Measurements from ENCODE around the gene INTU. TPM values are rescaled to one million over a fixed set of nuclear protein-coding genes. Genes with fewer than 3 reads are reported as not detected.

INTU gene
- total and polyA plus RNA-seq, 9 of the 15 experiments (the other 6 are each of a cell fraction or from before 2014, with no cell fraction given) = 1.5 to 8.9 (median 3.9) TPM

DNA sequence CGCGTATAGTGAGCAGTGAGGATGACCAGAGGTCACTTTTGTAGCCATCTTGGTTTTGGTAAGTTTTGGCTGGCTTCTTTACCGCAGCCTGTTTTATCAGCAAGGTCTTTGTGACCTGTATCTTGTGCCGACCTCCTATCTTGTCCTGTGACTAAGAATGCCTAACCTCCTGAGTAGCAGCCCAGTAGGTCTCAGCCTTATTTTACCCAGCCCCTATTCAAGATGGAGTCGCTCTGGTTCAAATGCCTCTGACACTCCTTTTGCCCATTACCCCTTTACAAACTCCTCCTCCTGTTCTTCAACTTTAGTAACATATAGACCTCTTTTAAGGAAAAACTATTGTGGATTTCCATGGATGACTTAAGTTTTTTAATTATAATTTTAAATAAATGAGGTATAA is 2.6 kb upstream of the INTU start (continued):
- peak; percentile 86 for TF ChIP-seq ZNF239 (CRISPR knock-in tag; IDR thresholded peaks at IDR 0.05)
- TF ChIP-seq ZNF57 (CRISPR knock-in tag; IDR thresholded peaks at IDR 0.05) = no peak
- TF ChIP-seq DPF2 (IDR thresholded peaks at IDR 0.05) = no peak
- peak; percentile 93 for TF ChIP-seq HIVEP1 (CRISPR knock-in tag; IDR thresholded peaks at IDR 0.05)
- TF ChIP-seq TARDBP (IDR thresholded peaks at IDR 0.05) = no peak
- TF ChIP-seq, protein P1, sequence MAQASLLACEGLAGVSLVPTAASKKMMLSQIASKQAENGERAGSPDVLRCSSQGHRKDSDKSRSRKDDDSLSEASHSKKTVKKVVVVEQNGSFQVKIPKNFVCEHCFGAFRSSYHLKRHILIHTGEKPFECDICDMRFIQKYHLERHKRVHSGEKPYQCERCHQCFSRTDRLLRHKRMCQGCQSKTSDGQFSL (CRISPR knock-in tag; IDR thresholded peaks at IDR 0.05) = no peak
- TF ChIP-seq, protein P1 (tag; IDR thresholded peaks at IDR 0.05) = peak in 1 of 2 experiments; percentile 98; a peak in 2 of 4 replicates
- TF ChIP-seq, protein P2, sequence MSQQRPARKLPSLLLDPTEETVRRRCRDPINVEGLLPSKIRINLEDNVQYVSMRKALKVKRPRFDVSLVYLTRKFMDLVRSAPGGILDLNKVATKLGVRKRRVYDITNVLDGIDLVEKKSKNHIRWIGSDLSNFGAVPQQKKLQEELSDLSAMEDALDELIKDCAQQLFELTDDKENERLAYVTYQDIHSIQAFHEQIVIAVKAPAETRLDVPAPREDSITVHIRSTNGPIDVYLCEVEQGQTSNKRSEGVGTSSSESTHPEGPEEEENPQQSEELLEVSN (IDR thresholded peaks at IDR 0.05; ENCODE audit: borderline replicate concordance in 1 of 2, extremely low read depth in 1 of 2, insufficient read depth in 1 of 2, insufficient read length in 1 of 2, low read depth in 1 of 2, low read length in 1 of 2, poor library complexity in 1 of 2, severe bottlenecking in 1 of 2) = no peak
- TF ChIP-seq, protein P3, sequence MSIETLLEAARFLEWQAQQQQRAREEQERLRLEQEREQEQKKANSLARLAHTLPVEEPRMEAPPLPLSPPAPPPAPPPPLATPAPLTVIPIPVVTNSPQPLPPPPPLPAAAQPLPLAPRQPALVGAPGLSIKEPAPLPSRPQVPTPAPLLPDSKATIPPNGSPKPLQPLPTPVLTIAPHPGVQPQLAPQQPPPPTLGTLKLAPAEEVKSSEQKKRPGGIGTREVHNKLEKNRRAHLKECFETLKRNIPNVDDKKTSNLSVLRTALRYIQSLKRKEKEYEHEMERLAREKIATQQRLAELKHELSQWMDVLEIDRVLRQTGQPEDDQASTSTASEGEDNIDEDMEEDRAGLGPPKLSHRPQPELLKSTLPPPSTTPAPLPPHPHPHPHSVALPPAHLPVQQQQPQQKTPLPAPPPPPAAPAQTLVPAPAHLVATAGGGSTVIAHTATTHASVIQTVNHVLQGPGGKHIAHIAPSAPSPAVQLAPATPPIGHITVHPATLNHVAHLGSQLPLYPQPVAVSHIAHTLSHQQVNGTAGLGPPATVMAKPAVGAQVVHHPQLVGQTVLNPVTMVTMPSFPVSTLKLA (conservative IDR thresholded peaks at IDR 0.05) = no peak
- no peak for TF ChIP-seq ZZZ3 (IDR thresholded peaks at IDR 0.05)
- TF ChIP-seq, protein P4, sequence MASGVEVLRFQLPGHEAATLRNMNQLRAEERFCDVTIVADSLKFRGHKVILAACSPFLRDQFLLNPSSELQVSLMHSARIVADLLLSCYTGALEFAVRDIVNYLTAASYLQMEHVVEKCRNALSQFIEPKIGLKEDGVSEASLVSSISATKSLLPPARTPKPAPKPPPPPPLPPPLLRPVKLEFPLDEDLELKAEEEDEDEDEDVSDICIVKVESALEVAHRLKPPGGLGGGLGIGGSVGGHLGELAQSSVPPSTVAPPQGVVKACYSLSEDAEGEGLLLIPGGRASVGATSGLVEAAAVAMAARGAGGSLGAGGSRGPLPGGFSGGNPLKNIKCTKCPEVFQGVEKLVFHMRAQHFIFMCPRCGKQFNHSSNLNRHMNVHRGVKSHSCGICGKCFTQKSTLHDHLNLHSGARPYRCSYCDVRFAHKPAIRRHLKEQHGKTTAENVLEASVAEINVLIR (CRISPR knock-in tag; IDR thresholded peaks at IDR 0.05) = peak; percentile 59
- peak; percentile 96 for TF ChIP-seq PTRF (tag; IDR thresholded peaks at IDR 0.05)
- TF ChIP-seq ZKSCAN3 (CRISPR knock-in tag; IDR thresholded peaks at IDR 0.05) = no peak
